ENCODE results near the gene PNPLA7. TPM values are rescaled to one million over a fixed set of nuclear protein-coding genes. Genes with fewer than 3 reads are reported as not detected.
A peak's percentile ranks its signal among the peaks of the same experiment; 100 is the strongest.
"Not testable (repeated sequence)": the region's sequence is repeated elsewhere in the genome, so short reads cannot be mapped to it uniquely, and the experiment has no call there.

Gene PNPLA7
- total RNA-seq, 1 donor from 2014 or later = 17.7 TPM

GRCh38 chr9:137516144-137516917, 33.9 kb downstream of the PNPLA7 start:
- ATAC-seq (peak; percentile 34), DNase-seq (ENCODE audit: low spot score) (no peak)

- DNase-seq (ENCODE audit: low spot score) (no peak), ATAC-seq (peak; percentile 10)
Observed at GRCh38 chr9:137515338-137515724, 34.9 kb downstream of the PNPLA7 start.

- ATAC-seq = peak; percentile 15
- DNase-seq (ENCODE audit: low spot score) = no peak
Observed at GRCh38 chr9:137514691-137515337, 35.4 kb downstream of the PNPLA7 start.

GRCh38 chr9:137513801-137514570, 36.2 kb downstream of the PNPLA7 start:
- not testable (repeated sequence) for ATAC-seq; DNase-seq (ENCODE audit: low spot score)

- ATAC-seq; DNase-seq (ENCODE audit: low spot score): not testable (repeated sequence)
Observed at GRCh38 chr9:137513136-137513535, 37.1 kb downstream of the PNPLA7 start.

GRCh38 chr9:137511758-137512463, 38.3 kb downstream of the PNPLA7 start:
- DNase-seq (ENCODE audit: low spot score) (no peak), ATAC-seq (no peak)

- DNase-seq (ENCODE audit: low spot score) = peak; percentile 43
- ATAC-seq = not testable (repeated sequence)
Observed at GRCh38 chr9:137511126-137511525, 39.1 kb downstream of the PNPLA7 start.

- DNase-seq (ENCODE audit: low spot score) (no peak), ATAC-seq (no peak)
Observed at GRCh38 chr9:137509198-137509597, 41.0 kb downstream of the PNPLA7 start.

GRCh38 chr9:137506702-137507171, 43.5 kb downstream of the PNPLA7 start:
- ATAC-seq = peak; percentile 12
- no peak for DNase-seq (ENCODE audit: low spot score)

GRCh38 chr9:137506274-137506673, 43.9 kb downstream of the PNPLA7 start:
- DNase-seq (ENCODE audit: low spot score) (no peak), ATAC-seq (peak; percentile 19)

GRCh38 chr9:137505421-137506140, 44.6 kb downstream of the PNPLA7 start:
- ATAC-seq (no peak), DNase-seq (ENCODE audit: low spot score) (no peak)

- no peak for DNase-seq (ENCODE audit: low spot score)
Observed at GRCh38 chr9:137504432-137504777, 45.8 kb downstream of the PNPLA7 start.

GRCh38 chr9:137502008-137502911, 47.9 kb downstream of the PNPLA7 start:
- no peak for DNase-seq (ENCODE audit: low spot score)
- ATAC-seq = no peak

More at GRCh38 chr9:137504432-137504777, 45.8 kb downstream of the PNPLA7 start:
- ATAC-seq = no peak

GRCh38 chr9:137501457-137501856, 48.7 kb downstream of the PNPLA7 start:
- DNase-seq (ENCODE audit: low spot score) = no peak
- ATAC-seq = no peak

- ATAC-seq = no peak
- DNase-seq (ENCODE audit: low spot score) = no peak
Observed at GRCh38 chr9:137500666-137501397, 49.4 kb downstream of the PNPLA7 start.

- no peak for ATAC-seq
- no peak for DNase-seq (ENCODE audit: low spot score)
Observed at GRCh38 chr9:137499858-137500661, 50.1 kb downstream of the PNPLA7 start.

GRCh38 chr9:137499416-137499815, 50.8 kb downstream of the PNPLA7 start:
- DNase-seq (ENCODE audit: low spot score) (no peak), ATAC-seq (no peak)

- DNase-seq (ENCODE audit: low spot score) (no peak), ATAC-seq (no peak)
Observed at GRCh38 chr9:137498720-137499150, 51.5 kb downstream of the PNPLA7 start.

All from left lobe of liver (tissue), 2 donors.